ENCODE measurements around the gene C12orf42.
A peak's percentile ranks its signal among the peaks of the same experiment; 100 is the strongest.

C12orf42 gene

DNA sequence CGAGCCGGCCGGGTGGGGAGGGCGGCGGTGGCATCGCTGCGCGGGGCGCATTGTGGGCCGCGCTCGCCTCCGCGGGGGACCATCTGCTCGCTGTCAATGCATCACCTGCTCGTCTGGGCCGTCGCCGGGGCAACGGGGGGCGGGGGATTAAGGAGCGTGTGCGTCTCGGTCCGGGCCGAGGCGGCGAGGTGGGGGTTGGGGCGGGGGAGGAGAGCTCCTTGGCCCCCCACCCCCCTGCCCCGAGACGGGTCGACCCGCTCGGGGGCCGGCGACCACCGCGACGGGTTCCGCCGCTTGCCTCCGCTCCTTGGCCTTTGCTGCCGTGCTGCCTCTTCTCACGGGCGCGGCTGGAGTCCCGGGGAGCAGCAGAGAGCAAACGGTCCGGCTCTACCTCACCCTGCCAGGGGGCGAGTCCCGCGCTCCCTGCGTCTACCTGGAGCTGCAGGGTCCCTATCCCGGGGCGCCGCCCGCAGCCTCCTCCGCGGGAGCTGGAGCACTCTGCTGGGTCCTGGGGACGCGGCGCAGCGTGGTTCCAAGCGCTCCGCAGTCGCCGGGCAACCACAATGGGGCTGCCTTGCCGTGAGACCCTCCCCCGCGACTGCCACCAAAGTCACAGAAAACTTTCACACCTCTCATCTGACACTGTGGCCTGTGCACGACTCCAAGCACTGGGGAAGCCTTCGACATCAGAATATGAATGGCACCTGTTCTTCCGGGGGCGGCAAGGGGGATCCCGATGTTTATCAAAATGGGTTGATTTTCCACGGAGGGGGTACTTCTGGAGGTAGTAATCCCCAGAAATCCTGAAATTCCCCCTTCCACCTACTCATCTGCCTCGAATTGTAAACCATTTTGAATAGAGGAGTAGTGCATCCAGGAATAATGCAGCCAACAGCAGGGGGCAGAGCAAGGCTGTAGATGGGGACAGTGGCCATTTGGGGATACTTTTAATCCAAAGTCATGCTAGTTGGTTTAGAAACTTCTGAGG lies at the start of gene C12orf42:
TSS of gene C12orf42 (minus strand) at position 500 of the 988 bp plus-strand sequence. CDS start 17,542 bp downstream, outside the sequence.
- DNase-seq: peak; percentile 80

GRCh38 chr12:103542078-103542477 lies 46.3 kb upstream of the C12orf42 start:
- no peak for DNase-seq

DNA sequence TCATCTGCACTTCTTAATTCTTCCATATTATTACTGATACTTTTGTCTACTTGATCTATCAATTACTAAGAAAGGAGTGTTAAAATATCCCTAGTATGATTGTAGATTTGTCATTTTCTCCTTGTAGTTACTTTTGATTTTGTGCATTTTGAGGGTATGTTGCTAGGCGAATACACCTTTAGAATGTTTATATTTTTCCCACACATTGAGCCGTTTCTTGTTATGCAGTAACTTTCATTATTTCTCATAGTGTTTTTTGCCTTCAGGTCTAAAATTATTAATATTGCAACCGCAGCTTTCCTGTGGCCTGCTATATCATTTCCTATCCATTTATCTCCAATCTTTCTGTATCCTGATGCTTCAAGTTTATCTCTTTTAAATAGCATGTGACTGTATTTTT lies 44.6 kb upstream of the C12orf42 start:
- DNase-seq: no peak

- no peak for DNase-seq
Measured at GRCh38 chr12:103538397-103538796, 42.6 kb upstream of the C12orf42 start.

DNA sequence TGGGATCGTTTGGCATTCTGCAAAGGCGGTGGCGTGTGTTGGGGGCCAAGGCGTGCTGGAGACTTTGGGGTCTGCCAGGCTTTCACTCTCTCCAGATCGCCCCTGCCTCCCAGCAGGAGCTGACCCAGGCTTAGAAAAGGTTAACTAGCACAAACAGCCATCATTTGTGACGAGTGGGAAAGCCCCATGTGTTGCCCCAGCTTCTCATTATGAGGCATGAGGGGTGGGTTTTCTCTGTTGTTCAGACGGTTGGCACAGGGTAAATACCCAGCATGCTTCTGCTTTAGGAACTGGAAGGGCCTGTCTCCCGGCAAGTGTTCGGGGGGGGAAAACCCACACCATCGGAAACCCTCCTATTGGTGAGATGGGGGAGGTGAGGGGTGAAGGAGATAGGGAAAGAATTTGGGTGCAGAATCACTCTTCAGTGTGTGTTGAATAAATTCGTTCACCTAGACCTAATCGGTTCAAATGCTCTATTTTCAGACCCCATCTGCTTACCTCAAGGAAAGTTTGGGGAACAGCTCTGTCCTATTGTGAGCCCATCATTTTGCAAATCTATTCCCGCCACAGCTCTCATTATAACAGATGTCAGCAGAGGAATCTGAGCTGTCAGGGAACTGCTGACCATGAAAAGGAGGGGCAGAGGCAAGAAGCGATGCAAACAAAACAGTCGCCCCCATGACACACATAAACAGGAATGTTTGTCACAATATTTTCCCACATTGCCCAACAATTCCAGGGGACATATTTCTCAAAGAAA lies 34.7 kb upstream of the C12orf42 start:
- no peak for DNase-seq

DNA sequence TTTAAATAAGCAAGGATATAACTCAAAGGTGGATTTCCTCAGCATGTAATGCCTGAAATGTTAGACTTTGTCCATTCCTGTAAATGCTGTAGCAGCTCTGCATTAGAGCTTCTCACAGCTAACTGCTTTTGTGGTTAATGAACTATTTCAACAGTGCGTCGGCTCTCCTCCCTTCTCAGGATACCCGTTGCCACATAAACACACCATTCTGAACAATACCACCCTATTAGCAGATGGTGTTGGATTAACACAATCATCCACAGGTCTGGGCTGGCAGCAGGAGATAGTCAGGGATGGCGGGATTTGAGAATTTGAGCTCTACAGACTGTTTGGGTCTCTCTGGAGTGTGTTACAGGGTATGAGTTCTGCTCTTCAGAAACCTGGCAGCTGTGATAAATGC lies 33.5 kb upstream of the C12orf42 start:
- DNase-seq: no peak

GRCh38 chr12:103524238-103524875 lies 28.6 kb upstream of the C12orf42 start:
- DNase-seq: no peak

- DNase-seq: no peak
Measured at GRCh38 chr12:103523771-103524170, 28.0 kb upstream of the C12orf42 start.

DNA sequence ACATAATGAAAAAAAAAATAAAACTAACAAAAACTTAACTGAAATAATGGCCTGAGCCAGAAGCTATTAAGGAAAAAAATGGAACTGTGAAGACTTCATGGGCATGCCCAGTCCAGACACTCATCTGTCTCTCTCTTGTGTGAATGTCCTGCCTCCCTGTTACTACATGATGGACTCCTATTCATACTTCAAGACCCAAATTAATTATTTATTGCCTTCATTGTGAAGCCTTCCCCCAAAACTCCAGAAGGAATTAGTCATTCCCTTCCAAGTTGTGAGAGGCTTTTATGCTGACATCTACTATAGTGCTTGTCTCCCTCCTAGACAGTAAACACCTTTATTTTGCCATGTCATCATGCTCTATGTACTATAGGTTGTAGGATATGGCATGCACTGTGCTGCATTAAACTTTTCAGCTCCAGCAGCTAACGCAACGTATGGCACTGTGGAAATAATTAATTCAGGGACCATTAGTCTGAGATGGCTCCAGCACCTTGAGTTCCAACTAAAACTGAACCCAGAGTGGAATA lies 25.0 kb upstream of the C12orf42 start:
- DNase-seq: no peak

DNA sequence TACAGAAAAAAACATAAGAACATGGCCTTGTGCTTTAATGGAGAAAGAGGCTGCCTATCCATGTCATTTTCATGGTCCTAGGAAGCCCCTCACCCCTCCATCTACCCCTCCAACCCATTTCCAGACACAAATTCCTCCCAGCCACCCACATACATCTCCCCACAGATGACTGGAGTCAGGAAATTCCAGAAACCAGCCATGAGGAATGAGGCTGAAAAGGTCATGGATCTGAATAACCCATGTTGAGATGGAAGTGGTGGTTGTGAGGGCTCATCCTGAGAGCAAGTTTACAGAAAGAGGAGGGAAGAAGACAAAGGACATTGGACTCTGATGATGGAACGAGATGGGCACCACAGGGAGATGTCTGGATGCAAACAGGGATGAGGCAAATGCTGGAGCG lies 23.9 kb upstream of the C12orf42 start:
- DNase-seq: no peak

DNA sequence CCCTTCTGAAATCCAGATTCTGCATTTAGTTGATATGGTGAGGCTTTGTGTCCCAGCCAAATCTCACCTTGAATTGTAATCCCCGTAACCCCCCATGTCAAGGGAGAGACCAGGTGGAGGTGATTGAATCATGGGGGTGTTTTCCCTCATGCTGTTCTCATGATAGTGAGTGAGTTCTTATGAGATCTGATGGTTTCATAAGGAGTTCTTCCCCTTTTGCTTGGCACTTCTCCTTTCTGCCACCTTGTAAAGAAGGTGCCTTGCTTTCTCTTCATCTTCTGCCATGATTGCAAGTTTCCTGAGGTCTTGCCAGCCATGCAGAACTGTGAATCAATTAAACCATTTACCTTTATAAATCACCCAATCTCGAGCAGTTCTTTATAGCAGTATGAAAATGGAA lies 23.1 kb upstream of the C12orf42 start:
- no peak for DNase-seq

GRCh38 chr12:103517161-103517560 lies 21.4 kb upstream of the C12orf42 start:
- DNase-seq: no peak

GRCh38 chr12:103515341-103515740 lies 19.6 kb upstream of the C12orf42 start:
- DNase-seq: no peak

DNA sequence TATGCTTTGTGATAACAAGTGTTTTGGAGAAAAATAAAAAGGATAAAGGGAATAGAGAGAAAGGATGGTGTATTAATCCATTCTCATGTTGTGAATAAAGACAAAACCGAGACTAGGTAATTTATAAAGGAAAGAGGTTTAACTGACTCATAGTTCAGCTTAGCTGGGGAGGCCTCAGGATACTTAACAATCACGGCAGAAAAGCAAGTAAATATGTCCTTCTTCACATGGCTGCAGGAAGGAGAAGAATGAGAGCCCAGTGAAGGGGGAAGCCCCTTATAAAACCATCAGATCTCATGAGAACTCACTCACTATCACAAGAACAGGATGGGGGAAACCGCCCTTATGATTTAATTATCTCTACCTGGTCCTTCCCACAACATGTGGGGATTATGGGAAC lies 18.1 kb upstream of the C12orf42 start:
- DNase-seq: no peak

DNA sequence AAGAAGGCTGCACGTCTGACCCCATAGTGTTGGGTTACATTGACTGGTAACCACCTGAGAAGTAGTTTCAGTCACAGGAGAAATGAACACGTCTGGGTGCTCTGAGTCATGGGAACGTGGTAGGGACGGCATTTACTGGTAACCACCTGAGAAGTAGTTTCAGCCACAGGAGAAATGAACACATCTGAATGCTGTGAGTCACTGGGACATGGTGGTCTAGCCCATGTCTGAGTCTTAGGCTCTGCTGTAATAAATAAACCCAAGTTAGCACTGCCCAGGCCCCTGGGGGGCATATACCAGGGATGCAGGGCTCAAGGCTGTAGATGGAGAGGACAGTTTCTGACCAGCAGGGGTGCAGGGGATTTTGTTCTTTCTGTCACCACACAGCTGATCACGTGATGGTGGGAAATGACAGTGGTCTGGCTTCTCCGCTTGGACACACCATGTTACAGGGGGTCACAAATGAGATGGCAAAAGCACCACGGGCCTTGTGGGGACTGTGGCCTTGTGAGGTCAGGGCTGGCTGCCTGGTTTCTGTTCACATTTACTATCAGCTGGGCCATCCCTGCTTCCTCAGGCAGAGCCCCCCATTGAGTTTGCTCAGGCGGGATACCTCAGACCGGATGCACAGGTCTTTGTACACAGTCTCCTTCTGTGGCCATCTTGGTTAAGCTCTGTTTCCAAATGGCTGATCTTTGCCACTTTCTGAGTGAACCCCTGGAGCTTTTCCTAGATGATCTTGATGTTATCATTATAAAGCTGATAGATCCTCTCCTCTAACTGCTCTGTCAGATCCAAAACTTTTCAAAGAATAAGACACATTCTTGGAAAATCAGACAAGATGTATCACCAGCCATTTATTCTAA lies 9.8 kb upstream of the C12orf42 start:
- DNase-seq: no peak

DNA sequence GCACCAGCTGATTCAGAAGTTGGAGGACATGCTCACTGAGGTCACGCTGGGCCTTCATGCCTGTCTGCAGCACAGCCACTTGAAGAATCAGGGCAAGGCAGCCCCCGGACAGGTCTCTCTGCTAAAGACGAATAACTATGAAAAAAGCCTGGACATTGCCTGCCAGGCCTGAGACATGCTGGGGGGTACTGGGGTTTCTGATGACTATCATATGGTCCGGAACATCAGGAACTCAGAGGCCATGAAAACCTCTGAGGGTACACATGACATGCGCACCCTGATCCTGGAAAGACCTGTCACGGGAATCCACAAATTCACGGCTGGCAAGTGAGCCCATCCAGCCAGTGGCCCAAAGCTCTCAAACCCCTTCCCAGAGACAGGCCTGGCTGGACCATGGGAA lies 8.8 kb upstream of the C12orf42 start:
- DNase-seq: no peak

- DNase-seq: peak; percentile 61
Measured at GRCh38 chr12:103503546-103504480, 8.0 kb upstream of the C12orf42 start.

DNA sequence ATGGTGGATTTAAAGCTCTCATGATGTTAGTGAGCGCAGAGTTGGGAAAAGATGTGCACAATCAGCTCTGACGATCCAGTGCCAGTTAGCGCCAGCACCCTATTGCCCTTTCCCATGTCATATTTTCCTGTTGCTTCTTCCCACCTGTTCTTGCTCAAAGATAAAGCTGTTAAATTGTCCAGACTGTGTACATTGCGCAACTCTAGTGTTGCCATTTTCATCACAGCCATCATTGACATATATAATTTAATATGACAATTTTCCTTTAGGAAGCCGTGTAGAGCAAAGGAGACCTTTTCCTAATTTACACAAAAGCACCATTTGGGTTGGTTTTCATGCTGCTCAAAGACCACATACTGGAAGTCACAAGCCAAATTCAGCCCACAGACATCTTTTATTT lies 5.7 kb upstream of the C12orf42 start:
- DNase-seq: no peak

GRCh38 chr12:103499571-103499970 lies 3.8 kb upstream of the C12orf42 start:
- DNase-seq: no peak

DNA sequence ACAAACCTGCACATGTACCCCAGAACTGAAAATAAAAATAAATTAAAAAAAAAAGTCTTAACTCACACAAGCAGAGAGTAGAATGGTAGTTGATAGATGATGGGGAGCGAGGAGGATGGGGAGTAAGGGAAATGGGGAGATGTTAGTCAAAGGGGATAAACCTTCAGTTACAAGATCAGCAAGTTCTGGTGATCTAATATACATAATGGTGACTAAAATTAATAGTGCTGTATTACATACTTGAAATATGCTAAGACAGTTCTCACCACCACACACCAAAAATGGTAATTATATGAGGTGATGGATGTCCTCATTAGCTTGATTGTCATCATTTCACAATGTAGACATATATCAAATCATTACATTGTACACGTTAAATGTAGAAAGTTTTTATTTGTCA lies 3.2 kb upstream of the C12orf42 start:
- DNase-seq: no peak

Measured in CD4-positive, alpha-beta T cell treated with Interferon gamma for 1 hour (primary cell).